ENCODE results near the gene PLAAT2. TPM values are rescaled to one million over a fixed set of nuclear protein-coding genes. Genes with fewer than 3 reads are reported as not detected.
"Not testable (repeated sequence)": the region's sequence is repeated elsewhere in the genome, so short reads cannot be mapped to it uniquely, and the experiment has no call there.

The PLAAT2 gene
- total and polyA plus RNA-seq, 9 donors: 0.12 to 1.4 (median 0.35) TPM; not detected in 4

DNA sequence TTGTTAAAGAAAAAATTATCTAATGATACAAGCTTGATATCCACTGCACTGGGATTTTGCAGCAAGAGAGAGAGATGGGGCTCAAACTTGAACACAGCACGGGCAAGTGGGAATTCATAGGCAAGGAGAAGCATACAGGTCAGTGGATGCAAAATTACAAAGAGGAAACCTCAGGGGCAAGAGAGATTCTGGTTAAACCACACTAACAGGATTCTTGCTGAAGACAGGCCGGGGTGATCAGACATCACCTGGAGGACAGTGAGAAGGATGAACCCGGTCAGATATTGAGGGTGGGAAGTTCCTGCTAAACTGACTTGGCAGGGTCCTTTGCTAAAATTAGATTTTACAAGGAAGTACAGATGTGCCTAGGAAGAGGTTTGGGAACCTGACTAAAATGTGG is 29.1 kb downstream of the PLAAT2 start:
- WGBS, 3 donors: 81 to 84% (median 84%) methylated on average over 3 of the region's 3 CpGs
- Histone ChIP-seq H3K27me3 (no peaks in the 10 kb centered on the region), H3K27ac (no peak overlapping the region), H3K36me3 (no peaks in the 10 kb centered on the region), H3K4me1 (ENCODE audit: insufficient read depth) (peaks cover 20% of the 10 kb centered on the region), H3K4me3 (no peak overlapping the region), H3K9me3 (no peaks in the 10 kb centered on the region)
- TF ChIP-seq EP300 (IDR thresholded peaks at IDR 0.05): no peak
- TF ChIP-seq POLR2A (IDR thresholded peaks at IDR 0.05): no peak
- TF ChIP-seq, protein P1, sequence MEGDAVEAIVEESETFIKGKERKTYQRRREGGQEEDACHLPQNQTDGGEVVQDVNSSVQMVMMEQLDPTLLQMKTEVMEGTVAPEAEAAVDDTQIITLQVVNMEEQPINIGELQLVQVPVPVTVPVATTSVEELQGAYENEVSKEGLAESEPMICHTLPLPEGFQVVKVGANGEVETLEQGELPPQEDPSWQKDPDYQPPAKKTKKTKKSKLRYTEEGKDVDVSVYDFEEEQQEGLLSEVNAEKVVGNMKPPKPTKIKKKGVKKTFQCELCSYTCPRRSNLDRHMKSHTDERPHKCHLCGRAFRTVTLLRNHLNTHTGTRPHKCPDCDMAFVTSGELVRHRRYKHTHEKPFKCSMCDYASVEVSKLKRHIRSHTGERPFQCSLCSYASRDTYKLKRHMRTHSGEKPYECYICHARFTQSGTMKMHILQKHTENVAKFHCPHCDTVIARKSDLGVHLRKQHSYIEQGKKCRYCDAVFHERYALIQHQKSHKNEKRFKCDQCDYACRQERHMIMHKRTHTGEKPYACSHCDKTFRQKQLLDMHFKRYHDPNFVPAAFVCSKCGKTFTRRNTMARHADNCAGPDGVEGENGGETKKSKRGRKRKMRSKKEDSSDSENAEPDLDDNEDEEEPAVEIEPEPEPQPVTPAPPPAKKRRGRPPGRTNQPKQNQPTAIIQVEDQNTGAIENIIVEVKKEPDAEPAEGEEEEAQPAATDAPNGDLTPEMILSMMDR (IDR thresholded peaks at IDR 0.05): no peak
- intact Hi-C loops (cut with DNase I): no loop called here
- no peak for DNase-seq

DNA sequence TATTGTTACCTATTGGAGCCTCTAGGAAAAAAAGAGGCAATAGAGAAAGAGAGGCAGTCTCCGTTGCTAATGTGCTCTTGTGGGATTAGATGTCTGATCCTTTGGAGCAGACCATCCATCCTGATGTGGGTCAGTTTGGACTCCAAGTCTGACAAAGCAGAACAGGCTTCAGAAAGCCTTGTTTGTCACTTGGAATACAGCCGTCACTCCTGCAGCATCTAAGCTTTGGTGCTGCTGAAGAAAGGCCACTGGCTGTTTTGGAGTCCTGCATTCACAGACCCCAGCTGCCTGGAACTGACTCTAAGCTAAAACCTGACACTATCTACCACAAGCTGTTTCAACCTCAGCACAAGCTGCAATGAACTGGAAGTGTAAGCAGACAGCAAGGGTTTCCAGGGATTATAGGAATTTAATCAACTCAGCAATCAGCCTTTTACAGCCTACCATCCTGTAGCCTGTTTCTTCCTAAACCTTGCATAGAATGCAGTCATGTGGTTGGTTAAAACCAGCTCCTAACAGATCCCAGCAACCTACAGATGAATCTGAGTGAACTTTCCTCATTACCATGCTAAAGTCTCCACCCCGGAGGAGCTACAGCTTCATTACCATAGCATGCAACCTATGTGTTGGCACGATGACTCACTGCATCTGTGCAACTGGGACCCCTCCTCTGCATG is 30.2 kb downstream of the PLAAT2 start:
- DNase-seq: no peak
- no peak for TF ChIP-seq EP300 (IDR thresholded peaks at IDR 0.05)
- TF ChIP-seq, protein P1 (IDR thresholded peaks at IDR 0.05): no peak
- no peak for TF ChIP-seq POLR2A (IDR thresholded peaks at IDR 0.05)
- Histone ChIP-seq H3K9me3 (no peaks in the 10 kb centered on the region), H3K4me1 (ENCODE audit: insufficient read depth) (peaks cover 10% of the 10 kb centered on the region), H3K4me3 (no peak overlapping the region), H3K36me3 (no peaks in the 10 kb centered on the region), H3K27ac (no peak overlapping the region), H3K27me3 (no peaks in the 10 kb centered on the region)
- 79 to 88% (median 83%) methylated on average over 4 of the region's 4 CpGs for WGBS, 3 donors
- intact Hi-C loops (cut with DNase I): no loop called here

DNA sequence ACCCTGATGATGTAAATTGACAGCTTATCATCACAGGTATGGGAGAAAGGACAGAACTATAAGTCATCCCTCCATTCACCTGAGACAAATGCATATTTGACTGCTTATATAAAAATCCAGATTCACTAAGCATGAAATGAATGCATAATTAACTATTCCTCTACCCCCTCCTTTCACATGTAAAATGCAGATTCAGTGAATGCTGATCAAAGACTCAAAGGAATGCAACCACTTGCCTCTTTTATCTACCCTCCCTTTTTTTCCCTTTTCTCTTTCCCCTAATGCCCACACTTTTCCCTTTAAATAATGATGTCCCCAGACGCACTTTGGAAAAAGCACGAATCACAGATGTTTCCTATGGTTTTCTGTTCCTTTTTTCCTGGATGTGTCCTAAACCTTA is 31.1 kb downstream of the PLAAT2 start:
- Histone ChIP-seq H3K36me3 (no peaks in the 10 kb centered on the region), H3K9me3 (no peaks in the 10 kb centered on the region), H3K27ac (no peak overlapping the region), H3K4me3 (no peak overlapping the region), H3K27me3 (no peaks in the 10 kb centered on the region), H3K4me1 (ENCODE audit: insufficient read depth) (peaks cover 6% of the 10 kb centered on the region)
- intact Hi-C loops (cut with DNase I): no loop called here
- no peak for DNase-seq
- WGBS, 3 donors: 88 to 91% (median 88%) methylated on average over 2 of the region's 2 CpGs
- TF ChIP-seq, protein P1 (IDR thresholded peaks at IDR 0.05): no peak
- no peak for TF ChIP-seq EP300 (IDR thresholded peaks at IDR 0.05)
- TF ChIP-seq POLR2A (IDR thresholded peaks at IDR 0.05): no peak

DNA sequence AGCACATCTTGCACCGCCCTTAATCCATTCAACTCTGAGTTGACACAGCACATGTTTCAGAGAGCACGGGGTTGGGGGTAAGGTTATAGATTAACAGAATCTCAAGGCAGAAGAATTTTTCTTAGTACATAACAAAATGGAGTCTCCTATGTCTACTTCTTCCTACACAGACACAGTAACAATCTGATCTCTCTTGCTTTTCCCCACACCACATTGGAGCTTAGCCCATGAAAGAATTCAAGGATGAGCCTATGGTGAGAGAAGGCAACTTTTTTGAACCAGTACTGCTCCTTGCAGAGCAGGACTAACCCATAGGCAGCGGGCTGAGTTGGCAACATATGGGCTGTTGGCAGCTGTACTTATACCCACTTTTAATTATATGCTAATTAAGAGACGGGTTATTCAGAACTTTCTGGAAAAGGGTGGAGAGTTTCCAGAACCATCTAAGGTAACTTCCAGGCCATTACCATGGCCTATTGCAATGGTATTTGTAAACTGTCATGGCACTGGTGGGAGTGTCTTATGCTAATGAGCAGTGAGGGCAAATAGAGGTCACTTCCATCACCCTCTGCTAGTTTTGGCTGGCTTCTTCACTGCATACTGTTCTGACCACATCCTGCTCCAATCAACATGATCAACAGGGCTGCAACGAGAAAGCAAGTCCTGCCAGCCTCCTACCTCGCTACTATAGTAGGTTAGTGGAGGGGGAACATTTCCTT is 31.9 kb downstream of the PLAAT2 start:
- H3K27me3 ChIP-seq; H3K27ac ChIP-seq; H3K36me3 ChIP-seq; intact Hi-C loops (cut with DNase I); DNase-seq; H3K4me1 ChIP-seq (ENCODE audit: insufficient read depth); H3K4me3 ChIP-seq; H3K9me3 ChIP-seq: not testable (repeated sequence)
- WGBS, 3 donors: 63 to 67% (median 64%) methylated on average over 4 to 6 of the region's 6 CpGs

DNA sequence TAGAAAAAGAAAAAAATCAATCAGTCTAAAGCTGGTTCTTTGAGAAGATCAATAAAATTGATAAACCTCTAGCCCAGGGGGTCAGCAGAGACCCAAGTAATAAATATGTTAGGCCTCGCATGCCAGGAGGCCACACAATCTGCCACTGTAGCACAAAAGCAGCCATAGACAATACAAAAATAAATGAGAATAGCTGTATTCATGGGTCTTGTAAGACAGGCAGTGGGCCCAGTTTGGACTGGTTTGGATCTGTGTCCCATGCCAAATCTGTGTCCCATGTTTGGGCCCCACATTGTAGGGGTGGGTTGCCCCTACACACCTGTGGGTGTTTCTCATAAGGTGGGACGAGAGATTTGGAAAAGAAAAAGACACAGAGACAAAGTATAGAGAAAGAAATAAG is 33.2 kb downstream of the PLAAT2 start:
- Histone ChIP-seq H3K4me3 (no peak overlapping the region), H3K36me3 (no peaks in the 10 kb centered on the region), H3K27me3 (no peaks in the 10 kb centered on the region), H3K4me1 (ENCODE audit: insufficient read depth) (peaks cover 2% of the 10 kb centered on the region), H3K9me3 (no peaks in the 10 kb centered on the region), H3K27ac (no peak overlapping the region)
- intact Hi-C loops (cut with DNase I): no loop called here
- no peak for DNase-seq
- TF ChIP-seq, protein P1 (IDR thresholded peaks at IDR 0.05): no peak
- TF ChIP-seq EP300 (IDR thresholded peaks at IDR 0.05): no peak
- no peak for TF ChIP-seq POLR2A (IDR thresholded peaks at IDR 0.05)
- 95 to 97% (median 96%) methylated on average over 2 of the region's 2 CpGs for WGBS, 3 donors

DNA sequence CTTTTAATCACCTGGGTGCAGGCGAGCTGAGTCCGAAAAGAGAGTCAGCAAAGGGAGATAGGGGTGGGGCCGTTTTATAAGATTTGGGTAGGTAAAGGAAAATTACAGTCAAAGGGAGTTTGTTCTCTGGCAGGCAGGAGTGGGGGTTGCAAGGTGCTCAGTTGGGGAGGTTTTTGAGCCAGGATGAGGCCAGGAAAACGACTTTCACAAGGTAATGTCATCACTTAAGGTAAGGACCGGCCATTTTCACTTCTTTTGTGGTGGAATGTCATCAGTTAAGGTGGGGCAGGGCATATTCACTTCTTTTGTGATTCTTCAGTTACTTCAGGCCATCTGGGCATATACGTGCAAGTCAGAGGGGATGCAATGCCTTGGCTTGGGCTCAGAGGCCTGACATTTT is 33.8 kb downstream of the PLAAT2 start:
- H3K27ac ChIP-seq; H3K4me1 ChIP-seq (ENCODE audit: insufficient read depth): not testable (repeated sequence)
- 68 to 84% (median 79%) methylated on average over 6 of the region's 6 CpGs for WGBS, 3 donors

DNA sequence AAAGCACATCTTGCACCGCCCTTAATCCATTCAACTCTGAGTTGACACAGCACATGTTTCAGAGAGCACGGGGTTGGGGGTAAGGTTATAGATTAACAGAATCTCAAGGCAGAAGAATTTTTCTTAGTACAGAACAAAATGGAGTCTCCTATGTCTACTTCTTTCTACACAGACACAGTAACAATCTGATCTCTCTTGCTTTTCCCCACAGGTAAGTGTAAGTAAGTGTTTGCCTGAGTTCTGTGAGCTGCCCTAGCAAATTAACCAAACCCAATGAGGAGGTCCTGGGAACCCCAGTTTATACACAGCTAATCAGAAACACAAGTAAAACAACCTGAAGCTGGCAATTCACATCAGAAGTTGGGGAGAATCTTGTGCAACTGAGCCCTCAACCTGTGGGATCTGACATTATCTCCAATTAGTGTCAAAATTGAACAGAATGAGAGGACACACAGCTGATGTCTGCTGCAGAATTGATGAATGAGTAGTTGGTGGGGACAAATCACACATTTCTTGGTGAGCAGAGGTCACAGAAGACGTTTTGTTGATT is 34.4 kb downstream of the PLAAT2 start:
- H3K4me1 ChIP-seq (ENCODE audit: insufficient read depth); H3K9me3 ChIP-seq; H3K4me3 ChIP-seq; H3K27ac ChIP-seq; DNase-seq; intact Hi-C loops (cut with DNase I); H3K27me3 ChIP-seq; H3K36me3 ChIP-seq: not testable (repeated sequence)
- WGBS, 3 donors: 66 to 86% (median 76%) methylated on average over 1 of the region's 3 CpGs

More for the DNA sequence above, 33.8 kb downstream of the PLAAT2 start:
- intact Hi-C loops (cut with DNase I); H3K4me3 ChIP-seq; H3K27me3 ChIP-seq; H3K9me3 ChIP-seq; DNase-seq; H3K36me3 ChIP-seq: not testable (repeated sequence)

Data from ovary (tissue), 9 donors.